AG09309 (cell line): ENCODE measurements around the gene C2orf68.
"Not testable (repeated sequence)": the region's sequence is repeated elsewhere in the genome, so short reads cannot be mapped to it uniquely, and the experiment has no call there.

Experiments used
- DNase-seq: peaks from one replicate; pipeline ENCODE4 v3.0.0-alpha.2; 2010; ENCODE audit warnings: low read depth
- H3K4me3 ChIP-seq: 2 replicates; pipeline ENCODE4 v1.5.1; 2011; ENCODE audit warnings: mild to moderate bottlenecking, low read depth, low read length, moderate library complexity; ENCODE audit not compliant: control insufficient read depth
- TF ChIP-seq, protein P1 (sequence below): IDR thresholded peaks from 2 replicates; pipeline ENCODE4 v1.5.1; 2011; ENCODE audit warnings: mild to moderate bottlenecking, low read depth, low read length, inconsistent platforms; ENCODE audit not compliant: insufficient read depth, control insufficient read depth; ENCODE audit errors: missing control alignments

C2orf68 gene

GRCh38 chr2:85595301-85596025 is 16.4 kb downstream of the C2orf68 start, which contains the start of gene RNF181:
Gene RNF181 (plus strand): TSS chr2:85595745. CDS start chr2:85595764, 19 bp downstream.
- TF ChIP-seq, protein P1, sequence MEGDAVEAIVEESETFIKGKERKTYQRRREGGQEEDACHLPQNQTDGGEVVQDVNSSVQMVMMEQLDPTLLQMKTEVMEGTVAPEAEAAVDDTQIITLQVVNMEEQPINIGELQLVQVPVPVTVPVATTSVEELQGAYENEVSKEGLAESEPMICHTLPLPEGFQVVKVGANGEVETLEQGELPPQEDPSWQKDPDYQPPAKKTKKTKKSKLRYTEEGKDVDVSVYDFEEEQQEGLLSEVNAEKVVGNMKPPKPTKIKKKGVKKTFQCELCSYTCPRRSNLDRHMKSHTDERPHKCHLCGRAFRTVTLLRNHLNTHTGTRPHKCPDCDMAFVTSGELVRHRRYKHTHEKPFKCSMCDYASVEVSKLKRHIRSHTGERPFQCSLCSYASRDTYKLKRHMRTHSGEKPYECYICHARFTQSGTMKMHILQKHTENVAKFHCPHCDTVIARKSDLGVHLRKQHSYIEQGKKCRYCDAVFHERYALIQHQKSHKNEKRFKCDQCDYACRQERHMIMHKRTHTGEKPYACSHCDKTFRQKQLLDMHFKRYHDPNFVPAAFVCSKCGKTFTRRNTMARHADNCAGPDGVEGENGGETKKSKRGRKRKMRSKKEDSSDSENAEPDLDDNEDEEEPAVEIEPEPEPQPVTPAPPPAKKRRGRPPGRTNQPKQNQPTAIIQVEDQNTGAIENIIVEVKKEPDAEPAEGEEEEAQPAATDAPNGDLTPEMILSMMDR, result no peak
- peak within 1 kb of the TSS; percentile 73 for H3K4me3 ChIP-seq
- DNase-seq, result peak; percentile 98

DNA sequence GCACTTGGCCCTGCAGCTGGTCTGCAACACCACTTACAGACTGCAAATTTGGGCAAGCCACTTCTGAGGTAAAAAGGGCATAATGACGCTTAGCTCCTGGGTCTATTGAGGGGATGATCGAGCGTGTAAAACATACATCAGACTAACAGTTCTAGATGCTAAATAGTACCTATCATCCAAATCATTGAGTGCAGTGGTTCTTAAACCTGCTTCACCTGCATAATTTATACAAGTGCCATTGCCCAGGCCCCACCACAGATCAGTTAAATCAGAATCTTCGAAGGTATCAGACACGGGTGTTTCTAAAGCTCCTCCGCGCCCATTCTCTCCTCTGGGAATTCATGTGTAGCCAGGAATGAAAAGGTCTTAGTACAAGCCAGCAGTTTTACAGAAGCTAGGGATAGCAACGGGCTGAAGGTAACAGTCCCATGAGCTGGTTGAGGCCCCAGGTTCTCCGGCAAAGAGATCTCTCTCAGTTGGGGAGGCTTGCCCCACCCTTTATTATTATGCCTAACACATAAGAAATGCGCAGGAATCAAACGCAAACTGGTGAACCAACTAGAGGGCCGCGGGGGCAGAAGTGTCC is 17.1 kb downstream of the C2orf68 start:
- TF ChIP-seq, protein P1, result no peak
- H3K4me3 ChIP-seq, result peak overlapping the region; percentile 73
- no peak for DNase-seq

GRCh38 chr2:85593023-85593422 is 18.8 kb downstream of the C2orf68 start:
- no peak for DNase-seq
- no peak overlapping the region for H3K4me3 ChIP-seq
- TF ChIP-seq, protein P1, result no peak

- DNase-seq, H3K4me3 ChIP-seq: not testable (repeated sequence)
Observed at GRCh38 chr2:85592299-85592698, 19.6 kb downstream of the C2orf68 start.

- TF ChIP-seq, protein P1, result no peak
- no peak for DNase-seq
Observed at GRCh38 chr2:85591563-85591962, 20.3 kb downstream of the C2orf68 start.

DNA sequence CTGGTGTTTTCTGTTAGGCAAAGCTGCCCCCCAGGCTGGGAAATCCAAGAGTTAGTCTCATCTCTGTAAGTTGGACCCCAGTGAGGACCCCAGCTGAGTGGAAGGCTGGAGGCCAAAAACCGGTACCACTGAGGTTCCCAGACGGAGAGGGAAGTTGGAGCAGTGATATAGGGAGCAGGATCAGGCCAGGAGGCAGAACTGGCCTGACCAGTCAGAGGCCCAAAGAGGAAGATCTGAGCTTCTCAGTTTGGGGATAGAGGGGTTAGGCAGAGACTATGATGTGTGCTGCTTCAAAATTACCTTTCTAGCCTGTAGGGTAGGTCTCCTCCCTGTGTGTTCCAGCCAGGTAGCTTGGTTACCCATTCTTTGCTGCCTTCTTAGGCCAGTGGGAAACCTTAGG is 20.9 kb downstream of the C2orf68 start:
- H3K4me3 ChIP-seq, result no peak overlapping the region; the same call in 1 of the 2 replicates
- TF ChIP-seq, protein P1, result no peak

More at GRCh38 chr2:85591563-85591962, 20.3 kb downstream of the C2orf68 start:
- H3K4me3 ChIP-seq, result no peak overlapping the region

GRCh38 chr2:85589982-85590791 is 21.7 kb downstream of the C2orf68 start:
- no peak overlapping the region for H3K4me3 ChIP-seq
- peak; percentile 94 for DNase-seq

More for the DNA sequence above, 20.9 kb downstream of the C2orf68 start:
- DNase-seq, result no peak

More at GRCh38 chr2:85589982-85590791, 21.7 kb downstream of the C2orf68 start:
- TF ChIP-seq, protein P1, result no peak
